ENCODE data around the gene SLC46A3. TPM values are rescaled to one million over a fixed set of nuclear protein-coding genes. Genes with fewer than 3 reads are reported as not detected.
A peak's percentile ranks its signal among the peaks of the same experiment; 100 is the strongest.

The SLC46A3 gene
- total and polyA plus RNA-seq, 7 donors = 6.7 to 25.6 (median 14.5) TPM

- H3K27ac ChIP-seq = no peak overlapping the region
- no peak for TF ChIP-seq POLR2AphosphoS5 (IDR thresholded peaks at IDR 0.05)
- 75 to 82% methylated on average over 2 of the region's 2 CpGs for WGBS, 2 donors
- H3K4me3 ChIP-seq = no peak overlapping the region
- no peaks in the 10 kb centered on the region for H3K4me1 ChIP-seq
- H3K9me3 ChIP-seq = no peaks in the 10 kb centered on the region
- intact Hi-C loops (cut with DNase I) = no loop called here
- no peaks in the 10 kb centered on the region for H3K36me3 ChIP-seq
- no peak for DNase-seq
- no peaks in the 10 kb centered on the region for H3K27me3 ChIP-seq
Observed at GRCh38 chr13:28728642-28729041, 9.9 kb upstream of the SLC46A3 start.

GRCh38 chr13:28725046-28725610 is 6.4 kb upstream of the SLC46A3 start:
- DNase-seq = no peak
- no peak overlapping the region for H3K27ac ChIP-seq
- no peaks in the 10 kb centered on the region for H3K36me3 ChIP-seq
- TF ChIP-seq POLR2AphosphoS5 (IDR thresholded peaks at IDR 0.05) = no peak
- TF ChIP-seq, protein P1, sequence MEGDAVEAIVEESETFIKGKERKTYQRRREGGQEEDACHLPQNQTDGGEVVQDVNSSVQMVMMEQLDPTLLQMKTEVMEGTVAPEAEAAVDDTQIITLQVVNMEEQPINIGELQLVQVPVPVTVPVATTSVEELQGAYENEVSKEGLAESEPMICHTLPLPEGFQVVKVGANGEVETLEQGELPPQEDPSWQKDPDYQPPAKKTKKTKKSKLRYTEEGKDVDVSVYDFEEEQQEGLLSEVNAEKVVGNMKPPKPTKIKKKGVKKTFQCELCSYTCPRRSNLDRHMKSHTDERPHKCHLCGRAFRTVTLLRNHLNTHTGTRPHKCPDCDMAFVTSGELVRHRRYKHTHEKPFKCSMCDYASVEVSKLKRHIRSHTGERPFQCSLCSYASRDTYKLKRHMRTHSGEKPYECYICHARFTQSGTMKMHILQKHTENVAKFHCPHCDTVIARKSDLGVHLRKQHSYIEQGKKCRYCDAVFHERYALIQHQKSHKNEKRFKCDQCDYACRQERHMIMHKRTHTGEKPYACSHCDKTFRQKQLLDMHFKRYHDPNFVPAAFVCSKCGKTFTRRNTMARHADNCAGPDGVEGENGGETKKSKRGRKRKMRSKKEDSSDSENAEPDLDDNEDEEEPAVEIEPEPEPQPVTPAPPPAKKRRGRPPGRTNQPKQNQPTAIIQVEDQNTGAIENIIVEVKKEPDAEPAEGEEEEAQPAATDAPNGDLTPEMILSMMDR (IDR thresholded peaks at IDR 0.05) = no peak
- TF ChIP-seq EP300 (IDR thresholded peaks at IDR 0.05) = no peak
- no peak for TF ChIP-seq POLR2A (IDR thresholded peaks at IDR 0.05)
- no peaks in the 10 kb centered on the region for H3K27me3 ChIP-seq
- H3K4me1 ChIP-seq = no peaks in the 10 kb centered on the region
- WGBS, 2 donors = 73 to 77% methylated on average over 3 of the region's 3 CpGs
- H3K4me3 ChIP-seq = no peak overlapping the region
- intact Hi-C loops (cut with DNase I) = no loop called here
- no peaks in the 10 kb centered on the region for H3K9me3 ChIP-seq

GRCh38 chr13:28723806-28724205 is 5.0 kb upstream of the SLC46A3 start:
- 96 to 97% methylated on average over 22 of the region's 22 CpGs for WGBS, 2 donors
- H3K9me3 ChIP-seq = no peaks in the 10 kb centered on the region
- DNase-seq = no peak
- peaks cover 0 to 6% (median 0%) of the 10 kb centered on the region in 4 donors for H3K4me1 ChIP-seq
- TF ChIP-seq, protein P1 (IDR thresholded peaks at IDR 0.05) = no peak
- TF ChIP-seq POLR2AphosphoS5 (IDR thresholded peaks at IDR 0.05) = no peak
- no peak for TF ChIP-seq POLR2A (IDR thresholded peaks at IDR 0.05)
- no peak for TF ChIP-seq EP300 (IDR thresholded peaks at IDR 0.05)
- H3K4me3 ChIP-seq = no peak overlapping the region
- intact Hi-C loops (cut with DNase I) = no loop called here
- no peak overlapping the region for H3K27ac ChIP-seq
- no peaks in the 10 kb centered on the region for H3K27me3 ChIP-seq
- H3K36me3 ChIP-seq = no peaks in the 10 kb centered on the region

DNA sequence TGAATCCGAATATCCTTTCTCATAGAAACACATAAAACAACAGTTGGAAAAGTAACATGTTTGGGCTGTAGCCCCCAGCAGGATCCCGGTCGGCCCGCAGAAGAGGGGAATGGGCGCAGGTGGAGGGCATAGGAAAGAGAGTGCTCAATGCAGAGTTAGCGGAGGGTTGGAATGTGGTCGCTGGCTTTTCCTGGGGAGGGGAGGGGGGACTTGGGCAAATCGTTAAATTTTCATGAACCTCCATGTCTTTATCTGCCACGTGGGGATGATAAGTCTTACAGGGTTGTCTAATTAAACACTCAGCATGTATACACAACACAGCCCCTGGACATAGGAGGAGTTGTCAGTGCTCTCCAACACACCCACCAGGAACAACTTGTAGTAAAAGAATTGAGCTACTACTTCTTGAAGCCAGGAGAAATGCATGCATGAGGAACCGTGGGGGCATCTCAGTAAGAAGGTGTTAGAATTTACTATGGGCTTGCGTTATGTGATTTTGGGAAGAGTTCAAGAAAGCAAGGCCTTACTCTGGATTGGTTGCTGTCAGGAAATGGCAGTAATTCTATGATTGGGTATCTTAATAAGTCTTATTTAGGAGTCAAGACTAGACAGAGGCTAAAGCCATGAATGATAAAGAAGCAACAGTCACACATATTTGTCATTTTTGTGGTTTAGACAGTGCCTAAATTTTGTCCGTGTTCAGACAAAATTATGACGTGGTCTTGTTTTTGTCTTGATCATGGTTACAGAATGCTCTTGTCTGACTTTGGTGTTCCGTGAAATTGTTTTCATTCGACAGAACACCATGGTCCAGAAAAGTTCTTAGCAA is 671 bp upstream of the SLC46A3 start:
- no peak for TF ChIP-seq POLR2AphosphoS5 (IDR thresholded peaks at IDR 0.05)
- TF ChIP-seq EP300 (IDR thresholded peaks at IDR 0.05) = no peak
- TF ChIP-seq, protein P1 (IDR thresholded peaks at IDR 0.05) = no peak
- TF ChIP-seq POLR2A (IDR thresholded peaks at IDR 0.05) = no peak
- Histone ChIP-seq H3K27ac (peak overlapping the region; percentile 90 to 98 (median 93)), H3K9me3 (no peaks in the 10 kb centered on the region), H3K27me3 (no peaks in the 10 kb centered on the region), H3K36me3 (no peaks in the 10 kb centered on the region), H3K4me1 (peaks cover 0 to 21% (median 16%) of the 10 kb centered on the region in 4 donors), H3K4me3 (peak overlapping the region; percentile 67 to 75 (median 74))
- 37 to 42% methylated on average over 15 of the region's 15 CpGs for WGBS, 2 donors
- no peak for DNase-seq
- intact Hi-C loops (cut with DNase I) = loop anchor here (2.0 to 5.0 kb wide), 4 partner anchors 61 to 1467 kb away; partner anchors contain the start of genes POMP and RPL21

GRCh38 chr13:28718196-28718542 is 601 bp downstream of the SLC46A3 start:
- Histone ChIP-seq H3K4me1 (peaks cover 0 to 21% (median 16%) of the 10 kb centered on the region in 4 donors), H3K27me3 (no peaks in the 10 kb centered on the region), H3K9me3 (no peaks in the 10 kb centered on the region), H3K36me3 (no peaks in the 10 kb centered on the region), H3K4me3 (peak overlapping the region; percentile 67 to 75 (median 74)), H3K27ac (peak overlapping the region; percentile 90 to 98 (median 93))
- peak in 1 of 4 donors; percentile 61 for TF ChIP-seq POLR2AphosphoS5 (IDR thresholded peaks at IDR 0.05)
- TF ChIP-seq EP300 (IDR thresholded peaks at IDR 0.05) = peak in 1 of 4 donors; percentile 62
- TF ChIP-seq POLR2A (IDR thresholded peaks at IDR 0.05) = no peak
- TF ChIP-seq, protein P1 (IDR thresholded peaks at IDR 0.05) = no peak
- WGBS, 2 donors = 2 to 5% methylated on average over 10 of the region's 10 CpGs
- intact Hi-C loops (cut with DNase I) = loop anchor here (2.0 to 5.0 kb wide), 4 partner anchors 59 to 1466 kb away; partner anchors contain the start of genes POMP and RPL21
- no peak for DNase-seq
